HepG2 (cell line): ENCODE measurements around the gene SERPINA6. TPM values are rescaled to one million over a fixed set of nuclear protein-coding genes. Genes with fewer than 3 reads are reported as not detected.
A peak's percentile ranks its signal among the peaks of the same experiment; 100 is the strongest.

Source experiments
- ATRX ChIP-seq: sonication (generic); formaldehyde crosslinking; IDR thresholded peaks from 2 replicates; pipeline ENCODE4 v1.4.0; 2020; ENCODE audit warnings: missing genetic modification reagents, borderline replicate concordance
- ETV5 ChIP-seq: IDR thresholded peaks from 2 replicates; pipeline ENCODE4 v1.6.1; 2018; ENCODE audit warnings: missing biosample characterization, missing genetic modification reagents, inconsistent platforms, borderline replicate concordance
- EZH2 ChIP-seq: conservative IDR thresholded peaks from 2 replicates; pipeline ENCODE4 v1.6.1; 2012; ENCODE audit warnings: mild to moderate bottlenecking, low read depth, low read length, moderate library complexity
- FOXP1 ChIP-seq, 2 experiments: fragments of 450-650 bp in 1 of 2; IDR thresholded peaks; 2 replicates each; pipeline ENCODE4 v1.6.1; 2017 to 2018; ENCODE audit warnings: antibody characterized with exemption in 1 of 2
- GZF1 ChIP-seq: sonication (generic); formaldehyde crosslinking; IDR thresholded peaks from 2 replicates; pipeline ENCODE4 v1.5.1; 2020; ENCODE audit warnings: mild to moderate bottlenecking, missing genetic modification reagents
- HNRNPL ChIP-seq: fragments of 200-400 bp; formaldehyde crosslinking; IDR thresholded peaks from 2 replicates; pipeline ENCODE4 v1.6.1; 2017; ENCODE audit warnings: mild to moderate bottlenecking, low read depth, low read length
- ISL2 ChIP-seq: sonication (generic); formaldehyde crosslinking; IDR thresholded peaks from 2 replicates; pipeline ENCODE4 v1.5.0; 2020; ENCODE audit warnings: missing genetic modification reagents
- KLF6 ChIP-seq: IDR thresholded peaks from 2 replicates; pipeline ENCODE4 v1.8.0; 2016; ENCODE audit warnings: missing biosample characterization, missing genetic modification reagents
- LCORL ChIP-seq, 2 experiments: fragments of 450-650 bp in 1 of 2; sonication (generic) in 1 of 2; formaldehyde crosslinking in 1 of 2; IDR thresholded peaks; 2 replicates each; pipeline versions ENCODE4 v1.5.0 to v1.6.1; 2017 to 2020; ENCODE audit warnings: antibody characterized with exemption in 1 of 2, missing genetic modification reagents in 1 of 2
- MXI1 ChIP-seq: IDR thresholded peaks from 3 replicates; pipeline ENCODE4 v1.6.1; 2012; ENCODE audit warnings: low read depth, low read length, inconsistent platforms, borderline replicate concordance
- NFIC ChIP-seq: IDR thresholded peaks from 2 replicates; pipeline ENCODE4 v1.6.1; 2012; ENCODE audit warnings: mild to moderate bottlenecking, low read length, inconsistent platforms
- NR2F2 ChIP-seq: IDR thresholded peaks from 2 replicates; pipeline ENCODE4 v1.6.1; 2012; ENCODE audit warnings: low read depth, inconsistent platforms, borderline replicate concordance
- NR2F6 ChIP-seq, 2 experiments: IDR thresholded peaks; 2 replicates each; pipeline ENCODE4 v1.6.1; 2016; ENCODE audit warnings: antibody characterized with exemption in 1 of 2, mild to moderate bottlenecking in 1 of 2
- RELA ChIP-seq: sonication (generic); formaldehyde crosslinking; IDR thresholded peaks from 2 replicates; pipeline ENCODE4 v1.4.0; 2020; ENCODE audit warnings: missing genetic modification reagents
- RFX3 ChIP-seq: IDR thresholded peaks from 2 replicates; pipeline ENCODE4 v1.6.1; 2016; ENCODE audit warnings: missing biosample characterization, missing genetic modification reagents
- RXRB ChIP-seq: IDR thresholded peaks from 2 replicates; pipeline ENCODE4 v1.6.1; 2016; ENCODE audit warnings: borderline replicate concordance, missing genetic modification reagents, missing compliant biosample characterization
- SMAD1 ChIP-seq: sonication (generic); formaldehyde crosslinking; IDR thresholded peaks from 2 replicates; pipeline ENCODE4 v1.4.0; 2020; ENCODE audit warnings: missing genetic modification reagents, low read depth, mild to moderate bottlenecking, borderline replicate concordance
- SOX6 ChIP-seq, 2 experiments: fragments of 450-650 bp in 1 of 2; sonication (generic) in 1 of 2; formaldehyde crosslinking in 1 of 2; IDR thresholded peaks; 2 replicates each; pipeline versions ENCODE4 v1.4.0 to v1.6.1; 2017 to 2020; ENCODE audit warnings: antibody characterized with exemption in 1 of 2, mild to moderate bottlenecking in 1 of 2, missing genetic modification reagents in 1 of 2
- ZKSCAN5 ChIP-seq: sonication (generic); formaldehyde crosslinking; IDR thresholded peaks from 2 replicates; pipeline ENCODE4 v1.5.1; 2020; ENCODE audit warnings: mild to moderate bottlenecking, missing genetic modification reagents
- ZMYM4 ChIP-seq: sonication (generic); formaldehyde crosslinking; IDR thresholded peaks from 2 replicates; pipeline ENCODE4 v1.8.1; 2023; ENCODE audit warnings: mild to moderate bottlenecking, missing genetic modification reagents
- ZNF230 ChIP-seq: sonication (generic); formaldehyde crosslinking; IDR thresholded peaks from 2 replicates; pipeline ENCODE4 v1.4.0; 2020; ENCODE audit warnings: mild to moderate bottlenecking, missing genetic modification reagents
- ZNF337 ChIP-seq: sonication (generic); formaldehyde crosslinking; IDR thresholded peaks from 2 replicates; pipeline ENCODE4 v1.5.1; 2020; ENCODE audit warnings: missing genetic modification reagents, low read depth, mild to moderate bottlenecking, borderline replicate concordance
- ZNF350 ChIP-seq: sonication (generic); formaldehyde crosslinking; IDR thresholded peaks from 2 replicates; pipeline ENCODE4 v1.4.0; 2020; ENCODE audit warnings: mild to moderate bottlenecking, low read depth, missing genetic modification reagents, borderline replicate concordance
- ZNF652 ChIP-seq: IDR thresholded peaks from 2 replicates; pipeline ENCODE4 v1.6.1; 2016; ENCODE audit warnings: low read depth, borderline replicate concordance
- polyA plus RNA-seq, 8 experiments: library from polyadenylated mRNA; depleted of rRNA in 3 of 8; stranded (reverse) in 7 of 8; unstranded in 1 of 8; fragments of >200 nt; fragmentation: Illumina TruSeq in 4 of 8; extraction: Trizol in 4 of 8; gene quantifications; 2 replicates each; pipeline versions ENCODE4 v1.2.1 to v1.2.3, GENCODE V29; 2011 to 2016; ENCODE audit warnings: low read depth in 4 of 8, missing spikeins in 1 of 8, mixed read lengths in 1 of 8; ENCODE audit not compliant: insufficient read depth in 1 of 8
- total RNA-seq, 5 experiments: library from RNA; depleted of rRNA; stranded (reverse); fragments of >200 nt; fragmentation: Illumina TruSeq; extraction: Trizol; gene quantifications; 2 replicates each; pipeline ENCODE4 v1.2.3, GENCODE V29; 2016; ENCODE audit warnings: low read depth in 1 of 5
- TF ChIP-seq, protein P1 (sequence below): sonication (generic); formaldehyde crosslinking; IDR thresholded peaks from 2 replicates; pipeline ENCODE4 v1.4.0; 2020; ENCODE audit warnings: missing genetic modification reagents
- TF ChIP-seq, protein P2 (sequence below): IDR thresholded peaks from 2 replicates; pipeline ENCODE4 v1.6.1; 2012; ENCODE audit warnings: inconsistent platforms
- TF ChIP-seq, protein P3 (sequence below): IDR thresholded peaks from 2 replicates; pipeline ENCODE4 v1.6.1; 2016; ENCODE audit warnings: low read depth

The SERPINA6 gene
- total and polyA plus RNA-seq, 2 of the 13 experiments (the other 11 are each of a cell fraction or from before 2014, with no cell fraction given), result 260 to 333 TPM

DNA sequence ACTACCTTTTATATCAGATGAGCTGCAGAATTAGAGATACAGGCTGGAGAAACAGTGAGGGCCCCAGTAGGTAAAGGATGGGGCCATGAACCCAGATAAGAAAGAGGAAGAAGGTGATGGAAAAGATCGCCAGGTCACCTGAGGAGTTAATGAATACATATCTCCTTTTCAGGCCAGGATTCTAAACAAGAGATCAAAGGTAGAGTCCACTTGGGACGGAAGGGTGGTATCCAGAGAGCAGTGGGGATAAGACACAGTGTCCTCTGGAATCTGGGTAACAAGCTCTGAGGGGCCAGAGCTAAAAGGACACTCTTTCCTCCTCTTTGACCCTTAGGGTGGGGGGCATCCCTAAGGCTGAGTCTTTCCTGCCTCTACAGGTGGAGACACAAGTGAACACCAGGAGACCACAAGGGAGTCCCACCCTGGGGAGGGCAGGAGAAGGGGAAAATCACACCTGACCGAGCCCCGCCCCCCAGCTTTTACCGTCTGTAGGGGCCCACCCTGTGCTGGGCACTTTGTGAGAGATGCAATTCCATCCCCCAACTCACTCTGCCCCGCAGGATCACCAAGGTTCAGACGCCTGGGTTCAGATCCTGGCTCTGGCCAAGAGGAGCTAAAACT lies 37.9 kb upstream of the SERPINA6 start (continued):
- TF ChIP-seq SOX6 (IDR thresholded peaks at IDR 0.05), result no peak
- peak; percentile 82 for TF ChIP-seq SOX6 (CRISPR knock-in tag; IDR thresholded peaks at IDR 0.05)
- no peak for TF ChIP-seq GZF1 (CRISPR knock-in tag)
- no peak for TF ChIP-seq HNRNPL
- TF ChIP-seq ZNF350, result no peak
- TF ChIP-seq ZNF337, result no peak
- TF ChIP-seq, protein P1, sequence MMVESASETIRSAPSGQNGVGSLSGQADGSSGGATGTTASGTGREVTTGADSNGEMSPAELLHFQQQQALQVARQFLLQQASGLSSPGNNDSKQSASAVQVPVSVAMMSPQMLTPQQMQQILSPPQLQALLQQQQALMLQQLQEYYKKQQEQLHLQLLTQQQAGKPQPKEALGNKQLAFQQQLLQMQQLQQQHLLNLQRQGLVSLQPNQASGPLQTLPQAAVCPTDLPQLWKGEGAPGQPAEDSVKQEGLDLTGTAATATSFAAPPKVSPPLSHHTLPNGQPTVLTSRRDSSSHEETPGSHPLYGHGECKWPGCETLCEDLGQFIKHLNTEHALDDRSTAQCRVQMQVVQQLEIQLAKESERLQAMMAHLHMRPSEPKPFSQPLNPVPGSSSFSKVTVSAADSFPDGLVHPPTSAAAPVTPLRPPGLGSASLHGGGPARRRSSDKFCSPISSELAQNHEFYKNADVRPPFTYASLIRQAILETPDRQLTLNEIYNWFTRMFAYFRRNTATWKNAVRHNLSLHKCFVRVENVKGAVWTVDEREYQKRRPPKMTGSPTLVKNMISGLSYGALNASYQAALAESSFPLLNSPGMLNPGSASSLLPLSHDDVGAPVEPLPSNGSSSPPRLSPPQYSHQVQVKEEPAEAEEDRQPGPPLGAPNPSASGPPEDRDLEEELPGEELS, result peak; percentile 85
- TF ChIP-seq ZMYM4 (CRISPR knock-in tag), result 0 out of 2 replicates have a peak, but pooled peaks have one; percentile 67
- peak; percentile 75; the same call in 1 of the 2 replicates for TF ChIP-seq RXRB (CRISPR knock-in tag)
- no peak for TF ChIP-seq ZNF652 (CRISPR knock-in tag)
- TF ChIP-seq NFIC, result peak; percentile 56; the same call in 1 of the 2 replicates
- TF ChIP-seq SMAD1 (CRISPR knock-in tag), result no peak
- TF ChIP-seq MXI1, result no peak
- TF ChIP-seq RELA (CRISPR knock-in tag), result no peak
- TF ChIP-seq NR2F6 (IDR thresholded peaks at IDR 0.05), result peak; percentile 90
- TF ChIP-seq NR2F6 (CRISPR knock-in tag; IDR thresholded peaks at IDR 0.05), result peak; percentile 73
- TF ChIP-seq EZH2, result no peak
- TF ChIP-seq KLF6 (CRISPR knock-in tag), result no peak
- peak; percentile 86 for TF ChIP-seq ISL2 (CRISPR knock-in tag)
- no peak for TF ChIP-seq LCORL (IDR thresholded peaks at IDR 0.05)
- TF ChIP-seq LCORL (CRISPR knock-in tag; IDR thresholded peaks at IDR 0.05), result 0 out of 2 replicates have a peak, but pooled peaks have one; percentile 44
- no peak for TF ChIP-seq RFX3 (CRISPR knock-in tag)
- no peak for TF ChIP-seq ZNF230 (CRISPR knock-in tag)
- TF ChIP-seq ATRX (CRISPR knock-in tag), result no peak
- TF ChIP-seq NR2F2, result peak; percentile 94
- no peak for TF ChIP-seq FOXP1 (IDR thresholded peaks at IDR 0.05)
- peak; percentile 64; the same call in 1 of the 2 replicates for TF ChIP-seq FOXP1 (CRISPR knock-in tag; IDR thresholded peaks at IDR 0.05)
- peak; percentile 78; the same call in 1 of the 2 replicates for TF ChIP-seq ETV5 (CRISPR knock-in tag)
- TF ChIP-seq, protein P2, sequence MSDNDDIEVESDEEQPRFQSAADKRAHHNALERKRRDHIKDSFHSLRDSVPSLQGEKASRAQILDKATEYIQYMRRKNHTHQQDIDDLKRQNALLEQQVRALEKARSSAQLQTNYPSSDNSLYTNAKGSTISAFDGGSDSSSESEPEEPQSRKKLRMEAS, result 0 out of 2 replicates have a peak, but pooled peaks have one; percentile 22
- TF ChIP-seq, protein P3, sequence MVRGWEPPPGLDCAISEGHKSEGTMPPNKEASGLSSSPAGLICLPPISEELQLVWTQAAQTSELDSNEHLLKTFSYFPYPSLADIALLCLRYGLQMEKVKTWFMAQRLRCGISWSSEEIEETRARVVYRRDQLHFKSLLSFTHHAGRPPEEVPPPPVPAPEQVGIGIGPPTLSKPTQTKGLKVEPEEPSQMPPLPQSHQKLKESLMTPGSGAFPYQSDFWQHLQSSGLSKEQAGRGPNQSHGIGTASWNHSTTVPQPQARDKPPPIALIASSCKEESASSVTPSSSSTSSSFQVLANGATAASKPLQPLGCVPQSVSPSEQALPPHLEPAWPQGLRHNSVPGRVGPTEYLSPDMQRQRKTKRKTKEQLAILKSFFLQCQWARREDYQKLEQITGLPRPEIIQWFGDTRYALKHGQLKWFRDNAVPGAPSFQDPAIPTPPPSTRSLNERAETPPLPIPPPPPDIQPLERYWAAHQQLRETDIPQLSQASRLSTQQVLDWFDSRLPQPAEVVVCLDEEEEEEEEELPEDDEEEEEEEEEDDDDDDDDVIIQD (CRISPR knock-in tag), result peak; percentile 46; the same call in 1 of the 2 replicates
- no peak for TF ChIP-seq ZKSCAN5
